Stomach (tissue), 4 donors: ENCODE measurements around the gene ADCY9.

Experiments used
- CTCF ChIP-seq, 7 experiments: fragments of 450-650 bp in 4 of 7; fragments of 200-600 bp in 3 of 7; sonication (generic) in 3 of 7; IDR thresholded peaks; one replicate each; pipeline ENCODE4 v1.5.1; 2016 to 2019; ENCODE audit warnings: antibody characterized with exemption in 7 of 7, control low read depth in 2 of 7, mild to moderate bottlenecking in 1 of 7
- EP300 ChIP-seq: sonication (generic); formaldehyde crosslinking; IDR thresholded peaks from one replicate; pipeline ENCODE4 v1.6.1; 2017; ENCODE audit warnings: antibody characterized with exemption
- POLR2A ChIP-seq, 4 donors: fragments of 450-650 bp; IDR thresholded peaks; one replicate each; pipeline ENCODE4 v1.6.1; 2016; ENCODE audit warnings: antibody characterized with exemption in 4 of 4, control low read depth in 2 of 4, mild to moderate bottlenecking in 1 of 4, moderate library complexity in 1 of 4
- POLR2AphosphoS5 ChIP-seq, 3 donors: sonication (generic); formaldehyde crosslinking; IDR thresholded peaks; one replicate each; pipeline ENCODE4 v1.6.1; 2016; ENCODE audit warnings: antibody characterized with exemption in 3 of 3

GRCh38 chr16:3980253-3981111 is 135.8 kb downstream of the ADCY9 start:
- TF ChIP-seq EP300: no peak
- no peak for TF ChIP-seq POLR2A (IDR thresholded peaks at IDR 0.05)
- no peak for TF ChIP-seq POLR2AphosphoS5 (IDR thresholded peaks at IDR 0.05)
- no peak for TF ChIP-seq CTCF (IDR thresholded peaks at IDR 0.05)
